MCF 10A (cell line): ENCODE measurements around the gene NUP54. TPM values are rescaled to one million over a fixed set of nuclear protein-coding genes. Genes with fewer than 3 reads are reported as not detected.

Experiments used
- BruUV-seq: library from RNA; stranded (reverse); fragments of 400-500 nt; replicated peaks from 2 replicates; lab custom pipeline; 2021; lab: Mats Ljungman, UMichigan
- CTCF ChIA-PET: fragments of 300-600 bp; sonication (Branson Sonifier 250); formaldehyde crosslinking; extraction: SDS; loops from one replicate; lab custom pipeline; 2021; ENCODE audit warnings: antibody characterized with exemption, inconsistent platforms; lab: Yijun Ruan, JAX
- POLR2A ChIA-PET: fragments of 300-600, 350-650 bp; sonication (Branson Sonifier 250); formaldehyde crosslinking; extraction: SDS; loops from one replicate; lab custom pipeline; 2020; ENCODE audit warnings: antibody characterized with exemption, inconsistent platforms; lab: Yijun Ruan, JAX
- DNase-seq: peaks from one replicate; pipeline ENCODE4 v3.0.0-alpha.2; 2018; ENCODE audit not compliant: unreplicated experiment
- H3K27ac Mint-ChIP-seq: one replicate; pipeline ENCODE4 v1.8.0; 2022; ENCODE audit warnings: mild to moderate bottlenecking, low read depth, mixed read lengths; ENCODE audit not compliant: unreplicated experiment
- H3K27me3 Mint-ChIP-seq: one replicate; pipeline ENCODE4 v1.8.0; 2022; ENCODE audit warnings: mixed read lengths; ENCODE audit not compliant: insufficient read depth, unreplicated experiment
- H3K36me3 Mint-ChIP-seq: one replicate; pipeline ENCODE4 v1.8.0; 2022; ENCODE audit warnings: mild to moderate bottlenecking, moderate library complexity, mixed read lengths; ENCODE audit not compliant: insufficient read depth, unreplicated experiment
- H3K4me1 Mint-ChIP-seq: one replicate; pipeline ENCODE4 v1.8.0; 2022; ENCODE audit warnings: mixed read lengths; ENCODE audit not compliant: insufficient read depth, unreplicated experiment
- H3K4me3 Mint-ChIP-seq: one replicate; pipeline ENCODE4 v1.8.0; 2022; ENCODE audit warnings: mild to moderate bottlenecking, moderate library complexity, mixed read lengths; ENCODE audit not compliant: unreplicated experiment
- H3K9me3 Mint-ChIP-seq: one replicate; pipeline ENCODE4 v1.8.0; 2022; ENCODE audit warnings: mixed read lengths; ENCODE audit not compliant: unreplicated experiment
- CTCF ChIP-seq: fragments of 200-600 bp; IDR thresholded peaks from one replicate; pipeline ENCODE4 v1.8.0; 2022; ENCODE audit warnings: antibody characterized with exemption, mild to moderate bottlenecking; ENCODE audit not compliant: unreplicated experiment
- intact Hi-C: fragments of 100-400 bp; cut with micrococcal nuclease; formaldehyde crosslinking; loops from 2 replicates; pipeline ENCODE4 v1.14.1; 2022
- total RNA-seq: library from RNA; stranded (reverse); gene quantifications from 2 replicates; pipeline ENCODE4 v1.2.3, GENCODE V29; 2022

Gene NUP54
- total RNA-seq, 1 experiment from 2014 or later, result 51.5 TPM

- CTCF ChIA-PET, result interaction anchor here (0.7 to 4.7 kb wide), 13 partner anchors 10 to 326 kb away, joined by 3 to 50 read pairs (median 5); partner anchors contain the start of gene STBD1
- Mint-ChIP-seq H3K36me3 (peaks cover 34% of the 10 kb centered on the region), H3K27ac (no peak overlapping the region), H3K4me1 (peaks cover 8% of the 10 kb centered on the region), H3K4me3 (no peak overlapping the region), H3K9me3 (no peaks in the 10 kb centered on the region), H3K27me3 (no peaks in the 10 kb centered on the region)
- DNase-seq, result no peak
- POLR2A ChIA-PET, result interaction anchor here (0.9 to 3.6 kb wide), 6 partner anchors 30 to 256 kb away, joined by 3 to 19 read pairs (median 4); partner anchors contain the start of genes NUP54, SCARB2 and SHROOM3
- no peak for TF ChIP-seq CTCF
- intact Hi-C loops, result loop anchor here (2.0 kb wide), 1 partner anchor 73 kb away; the partner anchor contains the start of gene FAM47E
- no TSS peak for BruUV-seq
Observed at GRCh38 chr4:76178296-76178695, 30.1 kb upstream of the NUP54 start.

GRCh38 chr4:76177709-76178108 is 29.5 kb upstream of the NUP54 start:
- intact Hi-C loops, result loop anchor here (2.0 kb wide), 1 partner anchor 73 kb away; the partner anchor contains the start of gene FAM47E
- TF ChIP-seq CTCF, result no peak
- Mint-ChIP-seq H3K4me3 (no peak overlapping the region), H3K9me3 (no peaks in the 10 kb centered on the region), H3K36me3 (peaks cover 40% of the 10 kb centered on the region), H3K4me1 (peaks cover 8% of the 10 kb centered on the region), H3K27me3 (no peaks in the 10 kb centered on the region), H3K27ac (no peak overlapping the region)
- BruUV-seq, result no TSS peak
- no peak for DNase-seq
- POLR2A ChIA-PET, result interaction anchor here (1.3 to 3.6 kb wide), 3 partner anchors 31 to 240 kb away, joined by 3 to 19 read pairs (median 3); partner anchors contain the start of gene SCARB2
- CTCF ChIA-PET, result interaction anchor here (0.7 to 4.0 kb wide), 7 partner anchors 9 to 327 kb away, joined by 3 to 44 read pairs (median 4); no protein-coding TSS in a partner anchor

GRCh38 chr4:76175336-76175735 is 27.1 kb upstream of the NUP54 start:
- no peak for DNase-seq
- TF ChIP-seq CTCF, result no peak
- Mint-ChIP-seq H3K9me3 (no peaks in the 10 kb centered on the region), H3K36me3 (peaks cover 51% of the 10 kb centered on the region), H3K4me1 (no peaks in the 10 kb centered on the region), H3K27me3 (no peaks in the 10 kb centered on the region), H3K27ac (no peak overlapping the region), H3K4me3 (no peak overlapping the region)
- ChIA-PET CTCF (interaction anchor here (1.4 kb wide), 1 partner anchor 252 kb away, joined by 3 read pairs; no protein-coding TSS in a partner anchor), POLR2A (interaction anchor here (0.6 to 1.2 kb wide), 2 partner anchors 38 to 310 kb away, joined by 3 to 4 read pairs; partner anchors contain the start of gene SCARB2)
- intact Hi-C loops, result no loop called here
- no TSS peak for BruUV-seq

GRCh38 chr4:76174216-76174615 is 26.0 kb upstream of the NUP54 start:
- no peaks in the 10 kb centered on the region for H3K9me3 Mint-ChIP-seq
- DNase-seq, result no peak
- no TSS peak for BruUV-seq
- H3K4me1 Mint-ChIP-seq, result no peaks in the 10 kb centered on the region
- POLR2A ChIA-PET, result no interaction called here
- H3K36me3 Mint-ChIP-seq, result peaks cover 46% of the 10 kb centered on the region
- CTCF ChIA-PET, result interaction anchor here (0.6 to 1.7 kb wide), 3 partner anchors 128 to 510 kb away, joined by 3 to 5 read pairs (median 3); no protein-coding TSS in a partner anchor
- H3K4me3 Mint-ChIP-seq, result no peak overlapping the region
- H3K27me3 Mint-ChIP-seq, result no peaks in the 10 kb centered on the region
- TF ChIP-seq CTCF, result no peak
- intact Hi-C loops, result no loop called here
- no peak overlapping the region for H3K27ac Mint-ChIP-seq
